ENCODE results near the gene SLC6A3.

The SLC6A3 gene

GRCh38 chr5:1392261-1392660, 53.0 kb downstream of the SLC6A3 start:
- DNase-seq (ENCODE audit: low spot score), result no peak
- no peak for TF ChIP-seq CTCF (IDR thresholded peaks at IDR 0.05; ENCODE audit: borderline replicate concordance, control extremely low read depth, extremely low read depth, insufficient read depth, missing control alignments)
- in situ Hi-C loops (cut with MboI; ENCODE audit: low sequenced_read_pairs, unreplicated experiment), result no loop called here

- TF ChIP-seq CTCF (IDR thresholded peaks at IDR 0.05; ENCODE audit: borderline replicate concordance, control extremely low read depth, extremely low read depth, insufficient read depth, missing control alignments), result no peak
- no peak for DNase-seq (ENCODE audit: low spot score)
Observed at GRCh38 chr5:1391691-1392090, 53.5 kb downstream of the SLC6A3 start.

GRCh38 chr5:1390861-1391600, 54.2 kb downstream of the SLC6A3 start:
- TF ChIP-seq CTCF (IDR thresholded peaks at IDR 0.05; ENCODE audit: borderline replicate concordance, control extremely low read depth, extremely low read depth, insufficient read depth, missing control alignments), result no peak
- in situ Hi-C loops (cut with MboI; ENCODE audit: low sequenced_read_pairs, unreplicated experiment), result no loop called here
- no peak for DNase-seq (ENCODE audit: low spot score)

More at GRCh38 chr5:1391691-1392090, 53.5 kb downstream of the SLC6A3 start:
- in situ Hi-C loops (cut with MboI; ENCODE audit: low sequenced_read_pairs, unreplicated experiment), result no loop called here

- DNase-seq (ENCODE audit: low spot score), result no peak
- no peak for TF ChIP-seq CTCF (IDR thresholded peaks at IDR 0.05; ENCODE audit: borderline replicate concordance, control extremely low read depth, extremely low read depth, insufficient read depth, missing control alignments)
- in situ Hi-C loops (cut with MboI; ENCODE audit: low sequenced_read_pairs, unreplicated experiment), result no loop called here
Observed at GRCh38 chr5:1390333-1390732, 54.9 kb downstream of the SLC6A3 start.

- no peak for DNase-seq (ENCODE audit: low spot score)
- in situ Hi-C loops (cut with MboI; ENCODE audit: low sequenced_read_pairs, unreplicated experiment), result no loop called here
- no peak for TF ChIP-seq CTCF (IDR thresholded peaks at IDR 0.05; ENCODE audit: borderline replicate concordance, control extremely low read depth, extremely low read depth, insufficient read depth, missing control alignments)
Observed at GRCh38 chr5:1388383-1388967, 56.8 kb downstream of the SLC6A3 start.

- in situ Hi-C loops (cut with MboI; ENCODE audit: low sequenced_read_pairs, unreplicated experiment), result no loop called here
- DNase-seq (ENCODE audit: low spot score), result no peak
- no peak for TF ChIP-seq CTCF (IDR thresholded peaks at IDR 0.05; ENCODE audit: borderline replicate concordance, control extremely low read depth, extremely low read depth, insufficient read depth, missing control alignments)
Observed at GRCh38 chr5:1387876-1388275, 57.4 kb downstream of the SLC6A3 start.
